Endodermal cell (in vitro differentiated cells): ENCODE data around the gene CLDND2. TPM values are rescaled to one million over a fixed set of nuclear protein-coding genes. Genes with fewer than 3 reads are reported as not detected.

Source experiments
- DNase-seq: peaks from one replicate; pipeline ENCODE4 v3.0.0-alpha.2; 2017
- H3K27ac ChIP-seq: 2 replicates; pipeline ENCODE4 v1.5.1; 2013; ENCODE audit warnings: mild to moderate bottlenecking, low read depth, low read length, moderate library complexity
- H3K27me3 ChIP-seq: 2 replicates; pipeline ENCODE4 v1.6.1; 2013; ENCODE audit warnings: mild to moderate bottlenecking, low read length, moderate library complexity; ENCODE audit not compliant: insufficient read depth, control insufficient read depth, poor library complexity, severe bottlenecking
- H3K36me3 ChIP-seq: 2 replicates; pipeline ENCODE4 v1.7.0; 2013; ENCODE audit warnings: mild to moderate bottlenecking, low read length, moderate library complexity; ENCODE audit not compliant: control insufficient read depth, insufficient read depth
- H3K4me1 ChIP-seq: one replicate; pipeline ENCODE4 v1.7.0; 2013; ENCODE audit warnings: low read length; ENCODE audit not compliant: control insufficient read depth, insufficient read depth
- H3K4me3 ChIP-seq: 2 replicates; pipeline ENCODE4 v1.5.1; 2013; ENCODE audit warnings: mild to moderate bottlenecking, low read length, moderate library complexity
- H3K9ac ChIP-seq: 2 replicates; pipeline ENCODE4 v1.6.1; 2013; ENCODE audit warnings: mild to moderate bottlenecking, low read length, moderate library complexity; ENCODE audit not compliant: poor library complexity, severe bottlenecking; ENCODE audit errors: extremely low read depth
- H3K9me3 ChIP-seq: 2 replicates; pipeline ENCODE4 v1.6.1; 2013; ENCODE audit warnings: mild to moderate bottlenecking, low read length, moderate library complexity; ENCODE audit not compliant: control insufficient read depth
- H3K27ac Mint-ChIP-seq: 2 replicates; pipeline ENCODE4 v1.8.0; 2020; ENCODE audit warnings: mixed read lengths
- H3K27me3 Mint-ChIP-seq: 2 replicates; pipeline ENCODE4 v1.8.0; 2021; ENCODE audit warnings: mild to moderate bottlenecking, mixed read lengths; ENCODE audit not compliant: insufficient read depth
- H3K36me3 Mint-ChIP-seq: 2 replicates; pipeline ENCODE4 v1.8.0; 2020; ENCODE audit warnings: low read depth, mixed read lengths
- H3K4me1 Mint-ChIP-seq: 2 replicates; pipeline ENCODE4 v1.8.0; 2020; ENCODE audit warnings: mixed read lengths
- H3K4me3 Mint-ChIP-seq: 2 replicates; pipeline ENCODE4 v1.8.0; 2020; ENCODE audit warnings: mild to moderate bottlenecking, moderate library complexity, mixed read lengths
- H3K9me3 Mint-ChIP-seq: 2 replicates; pipeline ENCODE4 v1.8.0; 2020; ENCODE audit warnings: mild to moderate bottlenecking, mixed read lengths
- WGBS, 2 experiments: methylation state at CpG; one replicate each; pipeline versions ENCODE4 v1.1.5 to v1.1.7; 2013; ENCODE audit warnings: missing lambda C conversion rate in 2 of 2, mixed read lengths in 1 of 2; ENCODE audit not compliant: insufficient coverage in 1 of 2, insufficient read length in 1 of 2; 5-methylcytosine and 5-hydroxymethylcytosine counted together
- total RNA-seq, 2 donors: library from RNA; stranded (reverse); fragmentation: NEBNext Ultra II Directional in 1 of 2; extraction: Animal tissue kit (Norgen Biotek cat#: 25700) in 1 of 2; gene quantifications; 2 replicates in 1 of 2; 3 replicates in 1 of 2; pipeline ENCODE4 v1.2.1, GENCODE V29; 2021
- TF ChIP-seq, protein P1 (sequence below): fragments of 200-600 bp; sonication (generic); conservative IDR thresholded peaks from 2 replicates; pipeline ENCODE4 v1.5.0; 2021; ENCODE audit warnings: antibody characterized with exemption, mild to moderate bottlenecking

CLDND2 gene
- total RNA-seq, 2 donors from 2014 or later = 1.3 to 2.5 TPM

DNA sequence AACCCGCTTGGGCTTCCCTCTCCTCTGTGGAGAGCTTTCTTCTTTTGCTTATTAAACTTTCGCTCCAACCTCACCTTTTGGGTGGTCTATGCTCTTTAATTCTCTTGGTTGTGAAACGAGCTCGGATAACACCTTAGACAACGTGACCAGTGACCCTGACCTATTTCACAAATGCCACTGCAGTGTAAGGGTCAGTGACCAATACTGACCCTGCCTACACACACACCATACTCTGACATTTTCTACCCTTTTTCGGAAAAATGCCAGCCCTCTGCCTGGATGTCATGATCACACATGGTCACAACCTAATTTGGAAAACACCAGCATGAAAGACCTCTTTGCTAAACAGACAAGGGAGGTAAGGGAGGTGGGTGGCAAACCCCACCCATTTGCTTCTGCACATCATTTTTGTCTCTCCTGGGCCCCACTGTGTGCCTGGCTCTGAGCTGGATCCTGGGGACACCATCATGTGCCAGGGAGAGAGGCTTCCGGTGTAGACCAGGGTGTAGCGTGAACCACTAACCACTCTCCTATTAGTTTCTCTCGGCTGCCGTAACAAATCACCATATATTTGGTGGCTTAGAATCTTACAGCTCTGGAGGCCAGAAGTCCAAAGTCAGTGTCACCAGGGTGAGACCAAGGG, 12.5 kb downstream of the CLDND2 start:
- no peak overlapping the region for H3K27ac Mint-ChIP-seq
- peaks cover 15% of the 10 kb centered on the region for H3K36me3 Mint-ChIP-seq
- no peak overlapping the region for H3K4me3 Mint-ChIP-seq
- peaks cover 5% of the 10 kb centered on the region for H3K4me1 ChIP-seq
- peak; percentile 27 for DNase-seq
- H3K9ac ChIP-seq = no peak overlapping the region
- TF ChIP-seq, protein P1, sequence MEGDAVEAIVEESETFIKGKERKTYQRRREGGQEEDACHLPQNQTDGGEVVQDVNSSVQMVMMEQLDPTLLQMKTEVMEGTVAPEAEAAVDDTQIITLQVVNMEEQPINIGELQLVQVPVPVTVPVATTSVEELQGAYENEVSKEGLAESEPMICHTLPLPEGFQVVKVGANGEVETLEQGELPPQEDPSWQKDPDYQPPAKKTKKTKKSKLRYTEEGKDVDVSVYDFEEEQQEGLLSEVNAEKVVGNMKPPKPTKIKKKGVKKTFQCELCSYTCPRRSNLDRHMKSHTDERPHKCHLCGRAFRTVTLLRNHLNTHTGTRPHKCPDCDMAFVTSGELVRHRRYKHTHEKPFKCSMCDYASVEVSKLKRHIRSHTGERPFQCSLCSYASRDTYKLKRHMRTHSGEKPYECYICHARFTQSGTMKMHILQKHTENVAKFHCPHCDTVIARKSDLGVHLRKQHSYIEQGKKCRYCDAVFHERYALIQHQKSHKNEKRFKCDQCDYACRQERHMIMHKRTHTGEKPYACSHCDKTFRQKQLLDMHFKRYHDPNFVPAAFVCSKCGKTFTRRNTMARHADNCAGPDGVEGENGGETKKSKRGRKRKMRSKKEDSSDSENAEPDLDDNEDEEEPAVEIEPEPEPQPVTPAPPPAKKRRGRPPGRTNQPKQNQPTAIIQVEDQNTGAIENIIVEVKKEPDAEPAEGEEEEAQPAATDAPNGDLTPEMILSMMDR = no peak
- peaks cover 3% of the 10 kb centered on the region for H3K36me3 ChIP-seq
- no peaks in the 10 kb centered on the region for H3K9me3 ChIP-seq
- H3K27ac ChIP-seq = no peak overlapping the region
- WGBS, 2 experiments = 93 to 98% methylated on average over 6 to 10 of the region's 10 CpGs
- H3K27me3 ChIP-seq = no peaks in the 10 kb centered on the region
- no peak overlapping the region for H3K4me3 ChIP-seq
- H3K4me1 Mint-ChIP-seq = peaks cover 20% of the 10 kb centered on the region
- H3K9me3 Mint-ChIP-seq = no peaks in the 10 kb centered on the region
- H3K27me3 Mint-ChIP-seq = no peaks in the 10 kb centered on the region

DNA sequence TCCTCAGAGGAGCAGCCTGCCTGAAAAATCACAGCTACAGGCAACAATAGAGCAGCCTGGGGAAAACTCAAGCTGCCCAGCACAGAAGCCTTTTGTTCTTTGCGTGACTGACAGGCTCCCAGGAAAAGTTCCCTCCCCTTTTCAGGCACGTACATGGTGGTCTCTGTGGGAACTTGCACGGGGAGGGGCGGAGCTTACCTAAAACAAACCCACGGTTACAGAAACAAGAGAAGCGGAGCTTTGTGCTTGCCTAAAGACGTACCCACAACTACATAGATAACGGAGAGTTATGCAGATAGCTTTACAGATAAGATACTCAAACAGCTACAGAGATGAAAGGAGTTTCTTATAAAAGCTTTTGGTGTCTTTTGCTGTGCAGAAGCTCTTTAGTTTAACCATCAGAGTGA, 14.1 kb downstream of the CLDND2 start:
- Mint-ChIP-seq H3K27ac (peak overlapping the region; percentile 87), H3K36me3 (peaks cover 28% of the 10 kb centered on the region), H3K4me1 (peaks cover 20% of the 10 kb centered on the region), H3K27me3 (no peaks in the 10 kb centered on the region), H3K4me3 (peak overlapping the region; percentile 33), H3K9me3 (no peaks in the 10 kb centered on the region)
- Histone ChIP-seq H3K9me3 (no peaks in the 10 kb centered on the region), H3K27me3 (no peaks in the 10 kb centered on the region), H3K36me3 (peaks cover 8% of the 10 kb centered on the region), H3K27ac (peak overlapping the region; percentile 99), H3K4me3 (peak overlapping the region; percentile 61), H3K4me1 (peaks cover 5% of the 10 kb centered on the region), H3K9ac (peak overlapping the region; percentile 48)
- peak; percentile 88 for DNase-seq
- TF ChIP-seq, protein P1 = no peak
- WGBS, 2 experiments = 9 to 60% methylated on average over 1 to 8 of the region's 8 CpGs

DNA sequence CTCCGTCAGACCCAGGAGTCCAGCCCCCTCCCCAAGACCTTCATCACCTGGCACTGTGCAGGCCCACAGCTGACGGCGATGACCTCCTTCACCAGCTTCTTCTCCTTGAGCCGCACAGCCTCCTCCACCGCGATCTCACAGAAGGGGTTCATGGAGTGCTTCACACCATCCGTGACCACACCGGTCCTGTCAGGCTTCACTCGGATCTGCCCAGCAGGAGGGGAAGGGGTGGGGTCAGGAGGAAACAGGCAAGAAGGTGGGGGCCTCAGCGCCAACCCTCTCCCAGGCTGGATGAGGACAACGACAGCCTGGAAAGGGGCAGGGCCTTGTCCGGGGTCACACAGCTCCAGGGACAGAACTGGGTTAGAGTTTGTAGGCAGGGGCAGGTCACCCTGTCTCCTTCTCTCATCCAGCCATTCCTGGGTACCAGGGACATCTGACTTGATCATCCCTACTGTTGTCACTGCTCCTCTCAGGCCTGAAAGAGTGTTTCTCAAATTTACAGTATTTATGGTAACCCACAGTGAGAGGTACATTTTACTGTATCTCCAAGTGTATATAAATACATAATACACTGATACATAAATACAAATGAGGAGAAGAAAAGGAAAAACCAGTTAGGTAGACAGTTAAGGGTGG, 14.6 kb downstream of the CLDND2 start:
- H3K9ac ChIP-seq = peak overlapping the region; percentile 48
- peak overlapping the region; percentile 87 for H3K27ac Mint-ChIP-seq
- no peaks in the 10 kb centered on the region for H3K9me3 ChIP-seq
- no peaks in the 10 kb centered on the region for H3K27me3 Mint-ChIP-seq
- H3K4me1 ChIP-seq = peaks cover 5% of the 10 kb centered on the region
- peaks cover 15% of the 10 kb centered on the region for H3K4me1 Mint-ChIP-seq
- peak overlapping the region; percentile 61 for H3K4me3 ChIP-seq
- H3K9me3 Mint-ChIP-seq = no peaks in the 10 kb centered on the region
- H3K27ac ChIP-seq = peak overlapping the region; percentile 99
- H3K27me3 ChIP-seq = no peaks in the 10 kb centered on the region
- H3K36me3 Mint-ChIP-seq = peaks cover 30% of the 10 kb centered on the region
- peak overlapping the region; percentile 33 for H3K4me3 Mint-ChIP-seq
- TF ChIP-seq, protein P1 = no peak
- 55 to 83% methylated on average over 1 to 12 of the region's 12 CpGs for WGBS, 2 experiments
- H3K36me3 ChIP-seq = peaks cover 8% of the 10 kb centered on the region
- peak; percentile 84 for DNase-seq
